Fibroblast of skin of right biceps (primary cell): ENCODE results near the gene FLRT1.

ENCODE experiments used
- DNase-seq: peaks from one replicate; pipeline ENCODE4 v3.0.0-alpha.2; 2013

FLRT1 gene

DNA sequence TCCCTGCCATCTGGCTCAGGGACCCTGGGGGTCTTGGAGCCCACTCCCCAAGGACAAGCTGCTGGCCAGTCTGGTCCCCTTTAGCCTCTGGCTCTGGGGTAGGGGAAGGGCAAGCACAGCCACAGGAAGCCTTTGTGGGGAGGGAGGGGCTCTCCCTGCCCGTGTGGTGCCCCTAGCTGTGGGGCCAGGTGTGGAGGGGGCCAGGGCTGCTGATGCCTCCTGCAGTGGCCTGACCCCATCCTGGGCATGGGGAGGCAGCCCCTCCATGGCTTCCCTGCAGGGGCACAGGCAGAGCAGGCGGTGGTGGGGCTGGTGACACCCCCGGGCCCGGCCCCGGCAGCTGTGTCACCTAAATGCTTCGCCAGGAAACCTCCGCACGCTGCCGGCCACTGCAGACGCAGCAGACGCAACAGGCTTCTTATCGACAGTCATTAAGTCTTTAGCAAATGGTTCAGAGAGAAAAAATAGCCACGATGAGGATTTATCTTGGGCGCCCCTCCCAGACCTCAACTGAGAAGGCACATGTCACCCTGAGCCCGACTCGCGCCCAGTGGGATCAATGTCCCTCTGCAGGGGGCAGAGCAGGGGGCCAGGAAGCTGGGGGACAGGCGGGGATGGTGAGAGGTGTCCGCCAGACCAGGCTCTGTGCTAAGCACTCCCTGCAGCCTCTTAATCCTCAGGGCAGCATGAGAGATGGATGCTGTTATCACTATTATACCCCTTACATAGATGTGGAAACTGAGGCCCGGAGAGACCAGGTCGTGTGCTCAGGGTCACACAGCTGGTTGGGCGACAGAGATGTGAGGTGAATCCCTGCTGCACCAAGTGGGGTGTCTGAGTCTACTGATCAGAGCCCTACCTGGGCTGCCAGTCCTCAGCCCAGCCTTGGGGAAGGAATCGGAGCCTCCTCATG is 33.9 kb downstream of the FLRT1 start:
- no peak for DNase-seq

DNA sequence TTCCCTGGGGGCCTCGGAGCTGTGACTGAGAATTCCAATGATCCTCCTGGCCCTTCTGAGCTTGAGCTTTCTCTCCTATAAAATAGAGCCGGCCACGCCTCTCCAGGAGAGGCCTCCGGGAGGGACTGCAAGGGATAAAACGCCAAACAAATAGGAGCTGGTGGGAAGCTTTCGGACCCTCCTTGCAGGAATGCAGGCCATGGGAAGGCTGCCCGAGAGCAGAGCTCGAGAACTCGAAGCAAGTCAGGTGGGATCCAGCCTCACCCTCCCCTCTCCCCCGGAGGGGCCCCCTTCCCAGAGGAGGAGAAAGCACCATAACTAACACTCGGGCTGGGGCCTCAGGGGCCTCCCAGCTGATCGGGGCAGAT is 34.6 kb downstream of the FLRT1 start:
- DNase-seq = no peak

DNA sequence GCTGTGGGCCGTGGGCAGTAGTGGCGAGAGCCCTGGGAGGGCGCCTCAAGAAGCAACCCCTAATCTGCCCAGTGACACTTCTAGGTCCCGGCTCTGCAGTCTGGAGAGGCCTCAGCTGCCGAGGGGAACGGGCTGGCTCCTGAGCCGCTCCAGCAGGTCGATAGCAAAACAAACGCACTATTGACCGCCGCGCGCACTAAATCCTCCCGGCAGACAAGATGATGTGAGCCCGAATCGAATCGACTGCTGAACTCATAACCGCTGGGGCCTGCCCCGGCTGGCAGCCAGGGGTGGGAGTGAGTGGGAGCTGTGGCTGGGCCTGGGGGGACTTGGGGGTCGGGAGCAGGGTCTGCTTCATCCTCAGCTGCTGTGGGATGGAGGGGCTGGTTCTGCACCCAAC is 36.1 kb downstream of the FLRT1 start:
- no peak for DNase-seq

DNA sequence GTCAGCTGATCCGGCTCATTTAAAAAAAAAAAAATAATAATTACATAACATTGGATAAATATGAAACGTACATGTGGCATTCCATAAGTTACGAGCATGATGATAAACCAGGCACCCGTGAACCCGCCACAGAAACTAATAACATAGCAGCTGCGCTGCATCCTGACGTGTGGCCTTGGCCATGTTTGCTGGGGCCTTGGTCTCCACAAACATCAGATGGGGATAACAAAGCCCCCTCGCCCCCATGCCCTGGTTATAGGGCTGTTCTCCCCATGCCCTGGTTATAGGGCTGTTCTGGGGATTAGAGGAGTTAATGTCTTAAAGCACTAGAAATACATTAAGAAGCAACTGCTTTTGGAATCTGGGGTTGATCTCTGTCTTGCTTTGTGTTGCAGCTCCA is 36.7 kb downstream of the FLRT1 start:
- DNase-seq = no peak

DNA sequence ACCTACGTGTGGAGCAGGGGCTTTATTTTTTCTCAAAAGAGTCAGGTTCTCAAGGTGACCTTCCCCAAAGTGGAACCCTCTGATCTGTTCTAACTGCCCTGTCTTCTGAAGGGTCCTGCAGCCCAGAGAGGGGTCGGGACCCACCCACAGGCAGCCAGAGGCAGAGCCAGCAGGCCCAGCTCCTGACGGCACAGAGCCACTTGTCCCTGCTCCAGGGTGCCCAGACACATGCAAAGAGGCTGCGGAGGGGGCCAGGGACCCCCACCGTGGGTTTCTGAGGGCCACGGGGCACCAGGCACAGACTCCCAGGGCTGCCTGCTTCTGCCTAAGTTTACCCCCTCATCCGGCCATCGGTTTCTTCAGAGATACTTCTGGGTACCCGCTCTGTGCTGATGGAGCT is 37.1 kb downstream of the FLRT1 start:
- no peak for DNase-seq

DNA sequence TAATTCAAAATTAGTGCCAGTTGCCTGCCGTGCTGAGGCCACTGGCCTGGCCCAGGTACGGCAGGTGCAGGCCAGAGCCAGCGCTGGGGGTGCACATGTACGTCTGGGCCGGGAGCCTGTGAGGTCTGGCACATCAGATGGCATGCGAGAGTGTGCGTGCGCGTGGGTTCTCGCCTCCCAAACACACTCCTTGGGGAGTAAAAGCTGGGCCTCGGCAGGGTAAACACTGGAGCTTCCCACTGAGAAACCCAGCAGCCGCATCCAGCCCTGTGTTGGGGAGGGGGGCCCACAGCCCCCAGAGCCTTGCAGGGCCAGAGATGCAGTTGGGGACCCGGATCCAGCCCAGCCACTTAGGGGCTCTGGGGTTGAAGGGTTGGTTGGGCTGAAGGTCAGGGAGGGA is 37.8 kb downstream of the FLRT1 start:
- no peak for DNase-seq

DNA sequence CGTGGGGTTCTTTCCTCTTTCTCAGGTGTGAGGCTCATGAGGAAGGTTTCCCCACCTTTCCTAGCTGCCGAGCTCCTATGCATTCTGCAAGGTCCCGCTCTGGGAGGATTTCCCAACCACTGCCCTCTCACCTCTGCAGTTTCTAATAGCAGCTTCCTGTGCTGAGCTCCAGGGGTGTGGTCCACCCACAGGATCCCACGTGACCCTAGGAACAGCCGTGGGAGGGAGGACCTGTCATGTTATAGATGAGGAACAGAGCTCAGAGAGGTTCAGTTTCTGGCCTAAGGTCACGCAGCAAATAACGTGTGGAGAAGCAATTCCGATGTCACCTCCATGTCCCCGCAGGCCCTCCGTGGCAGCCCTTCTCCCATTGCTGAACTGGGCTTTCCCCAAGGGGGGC is 38.5 kb downstream of the FLRT1 start:
- no peak for DNase-seq

DNA sequence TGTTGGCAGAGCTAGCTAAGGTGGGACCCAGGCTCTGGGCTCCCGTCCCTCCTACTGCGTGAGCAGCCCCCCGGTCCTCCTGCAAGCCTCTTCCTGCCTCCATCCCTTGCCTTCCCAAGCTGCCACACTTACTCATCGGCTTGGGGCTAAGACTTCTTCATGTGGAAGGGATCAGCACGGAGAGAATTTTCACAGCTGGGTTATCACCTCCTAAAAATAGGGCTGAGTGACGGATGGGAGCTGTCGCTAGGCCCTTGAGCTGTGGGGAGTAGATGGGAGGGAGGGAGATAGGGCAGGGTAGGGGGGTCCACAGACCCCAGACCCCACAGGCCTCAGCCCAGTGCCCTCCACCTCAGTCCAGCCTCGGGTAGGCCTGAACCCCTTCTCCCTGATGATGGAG is 41.0 kb downstream of the FLRT1 start:
- DNase-seq = no peak

DNA sequence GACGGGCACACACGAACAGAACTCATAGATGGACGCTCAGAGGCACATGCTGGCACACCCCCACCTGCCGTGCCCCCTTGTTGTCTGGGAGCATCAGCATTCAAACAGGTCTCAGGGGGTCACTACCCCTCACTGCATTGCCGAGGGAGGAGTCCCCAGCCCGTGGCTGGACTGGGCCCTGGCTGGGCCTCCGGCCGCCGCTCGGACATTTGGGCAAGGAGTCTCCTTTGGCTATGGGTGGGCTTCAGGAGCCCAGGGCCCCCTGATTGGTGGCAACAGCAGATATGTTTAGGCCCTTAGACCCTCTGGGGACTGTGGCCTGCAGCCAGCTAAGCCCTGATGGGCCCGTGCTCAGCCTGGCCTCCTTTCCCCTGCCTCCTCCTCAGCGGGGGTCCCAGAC is 41.9 kb downstream of the FLRT1 start:
- no peak for DNase-seq

DNA sequence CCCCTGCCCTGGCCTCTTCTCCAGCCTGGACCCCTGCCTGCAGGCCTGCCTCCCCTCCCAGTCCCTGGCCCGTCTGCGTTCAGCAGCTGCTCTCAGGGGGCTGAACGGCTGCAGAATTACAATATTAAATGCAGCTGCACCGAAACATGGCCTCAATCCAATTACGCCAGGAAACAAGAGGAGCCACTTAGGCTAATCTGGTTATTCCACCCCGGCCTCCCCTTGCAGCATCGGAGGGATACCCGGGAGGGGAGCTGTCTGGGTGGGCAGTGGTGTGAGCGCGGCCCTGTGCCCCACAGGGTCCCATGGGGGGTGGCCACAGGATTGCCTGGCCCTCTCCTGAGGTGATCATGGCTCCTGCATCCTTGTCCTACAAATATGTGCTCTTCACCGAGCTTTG is 42.6 kb downstream of the FLRT1 start:
- no peak for DNase-seq

DNA sequence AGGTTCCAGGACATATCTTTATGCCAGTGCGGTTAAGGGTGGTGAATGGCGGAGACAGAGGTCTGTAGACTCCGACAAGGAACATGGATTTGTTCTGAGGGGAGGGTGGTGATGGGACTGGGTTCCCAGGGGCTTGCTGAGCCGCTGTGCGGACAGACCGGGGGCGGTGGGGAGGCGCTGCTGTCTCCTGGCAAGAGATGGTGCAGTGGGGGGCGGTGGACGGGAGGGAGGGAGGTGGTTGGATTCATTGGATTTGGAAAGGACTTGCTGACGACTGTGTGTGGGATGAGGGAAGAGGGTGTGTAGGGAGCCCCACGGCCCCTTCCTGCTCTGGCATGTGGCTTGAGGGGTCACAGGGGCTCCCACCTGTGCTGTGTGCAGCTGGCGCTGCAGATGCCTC is 43.2 kb downstream of the FLRT1 start:
- no peak for DNase-seq

DNA sequence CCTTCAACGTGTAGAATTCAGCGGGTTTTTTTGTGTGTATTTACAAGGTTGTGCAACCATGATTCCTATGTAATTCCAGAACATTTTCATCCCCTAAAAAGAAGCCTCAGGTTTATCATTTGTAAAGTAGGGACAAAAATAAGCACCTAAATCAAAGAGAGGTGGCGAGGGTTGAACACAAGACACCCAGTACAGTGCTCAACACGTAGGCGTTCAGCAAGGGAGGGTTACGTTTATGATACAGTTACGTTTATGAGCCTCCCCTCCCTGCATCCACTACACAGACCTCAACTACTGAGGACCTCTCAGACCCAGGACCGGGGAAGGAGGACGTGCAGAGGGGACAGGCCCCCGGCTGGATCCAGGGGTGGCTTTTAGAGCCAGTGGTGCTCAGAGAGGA is 44.7 kb downstream of the FLRT1 start:
- no peak for DNase-seq

DNA sequence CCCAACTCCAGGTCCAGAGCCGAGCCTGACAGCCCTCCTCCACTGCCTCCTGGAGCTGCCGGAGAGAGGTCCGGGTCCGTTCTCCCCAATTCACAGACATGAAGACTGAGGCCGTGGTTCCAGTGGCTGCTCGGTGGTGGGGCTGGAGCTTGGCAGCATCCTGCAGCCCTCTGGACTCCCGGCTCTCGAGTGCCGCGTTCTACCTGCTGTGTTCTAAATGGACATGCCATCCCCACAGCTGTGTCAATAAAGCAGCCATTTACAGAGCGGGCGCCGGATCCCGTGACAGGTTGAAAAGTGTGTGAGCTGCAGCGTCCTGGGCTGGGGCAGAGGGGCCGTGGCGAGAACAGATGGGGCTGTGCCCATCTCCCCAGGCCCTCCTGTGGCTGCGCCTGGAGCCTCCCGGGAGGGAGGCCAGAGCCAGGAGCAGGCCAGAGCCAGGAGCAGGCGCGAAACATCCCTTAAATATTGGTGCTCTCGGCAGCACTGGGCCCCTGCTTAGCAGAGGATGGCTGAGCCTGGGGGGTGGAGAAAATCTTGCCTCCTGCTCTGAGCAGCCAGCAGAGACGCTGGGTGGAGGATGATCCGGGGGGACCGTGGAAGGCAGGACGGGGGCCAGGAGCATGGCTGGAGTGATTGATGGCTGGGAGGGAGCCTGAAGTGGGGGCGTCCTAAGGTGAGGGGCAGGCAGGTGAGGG is 46.2 kb downstream of the FLRT1 start:
- no peak for DNase-seq

DNA sequence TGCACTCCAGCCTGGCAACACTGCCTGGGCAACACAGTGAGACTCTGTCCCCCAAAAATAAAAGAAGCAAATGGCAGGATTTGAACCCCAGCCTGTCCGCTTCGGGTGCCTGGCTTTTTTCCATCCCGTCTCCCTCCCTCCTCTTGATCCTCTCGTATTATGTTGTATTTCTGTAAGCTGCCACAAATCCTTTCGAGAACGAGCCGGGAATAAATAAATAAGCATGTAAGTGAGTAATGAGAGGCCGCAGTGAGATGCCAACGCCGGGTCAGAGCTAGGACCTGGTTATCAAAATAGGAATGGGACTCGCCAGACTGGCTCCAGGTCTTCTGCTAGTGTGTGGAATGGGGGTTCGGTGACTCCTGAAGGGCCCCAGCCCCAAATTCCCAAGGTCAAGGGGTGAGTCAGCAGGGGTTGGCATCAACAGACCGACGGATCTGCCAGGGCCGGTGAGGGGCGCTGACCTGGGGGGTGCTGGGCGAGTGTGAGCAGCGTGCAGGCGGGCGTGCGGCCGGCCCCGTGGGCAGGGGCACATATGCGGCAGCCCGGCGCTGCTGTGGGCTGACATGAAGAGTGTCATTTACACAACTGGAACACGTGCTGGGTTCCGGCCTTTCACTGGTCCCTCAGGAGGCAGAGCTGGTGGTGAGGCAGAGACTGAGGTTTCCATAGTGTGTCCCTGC is 47.8 kb downstream of the FLRT1 start:
- DNase-seq = no peak

DNA sequence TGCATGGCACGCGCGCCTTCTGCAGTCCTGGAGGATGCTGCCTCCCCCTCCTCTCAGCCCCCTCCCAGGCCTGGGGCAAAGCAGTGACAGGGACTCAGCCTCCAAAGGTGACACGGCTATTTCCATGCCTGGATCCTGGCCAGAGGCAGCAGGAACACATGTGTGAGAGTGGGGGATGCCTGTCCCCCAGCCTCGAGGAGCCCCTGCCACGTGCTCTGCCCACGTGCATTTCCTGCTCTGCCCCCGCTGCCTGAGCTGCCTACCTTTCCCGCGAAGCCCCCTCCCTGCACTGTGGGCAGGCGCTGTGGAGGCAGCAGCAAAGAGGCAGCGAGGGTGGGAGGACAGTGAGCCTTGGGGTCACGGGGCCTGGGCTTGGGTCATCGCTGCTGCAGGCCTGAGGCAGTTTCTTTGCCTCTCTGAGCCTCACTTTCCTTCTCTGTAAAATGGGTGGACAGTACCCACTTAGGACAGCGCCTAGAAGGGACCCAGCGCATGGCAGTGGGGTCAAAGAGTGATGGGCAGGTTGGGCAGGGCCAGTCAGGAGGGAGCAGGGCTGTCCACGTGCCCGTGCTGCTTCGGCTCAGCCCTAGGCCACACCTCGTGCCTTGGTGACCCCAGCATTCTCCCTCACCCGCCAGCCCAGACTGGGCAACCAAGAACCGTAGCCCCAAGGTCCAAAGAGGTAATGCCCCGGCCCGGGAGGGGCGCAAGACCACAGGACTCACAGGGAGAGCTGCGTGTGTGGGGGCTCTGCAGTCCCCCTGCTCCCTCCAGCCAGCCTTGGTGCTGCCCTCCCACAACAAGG is 48.6 kb downstream of the FLRT1 start:
- DNase-seq = no peak

DNA sequence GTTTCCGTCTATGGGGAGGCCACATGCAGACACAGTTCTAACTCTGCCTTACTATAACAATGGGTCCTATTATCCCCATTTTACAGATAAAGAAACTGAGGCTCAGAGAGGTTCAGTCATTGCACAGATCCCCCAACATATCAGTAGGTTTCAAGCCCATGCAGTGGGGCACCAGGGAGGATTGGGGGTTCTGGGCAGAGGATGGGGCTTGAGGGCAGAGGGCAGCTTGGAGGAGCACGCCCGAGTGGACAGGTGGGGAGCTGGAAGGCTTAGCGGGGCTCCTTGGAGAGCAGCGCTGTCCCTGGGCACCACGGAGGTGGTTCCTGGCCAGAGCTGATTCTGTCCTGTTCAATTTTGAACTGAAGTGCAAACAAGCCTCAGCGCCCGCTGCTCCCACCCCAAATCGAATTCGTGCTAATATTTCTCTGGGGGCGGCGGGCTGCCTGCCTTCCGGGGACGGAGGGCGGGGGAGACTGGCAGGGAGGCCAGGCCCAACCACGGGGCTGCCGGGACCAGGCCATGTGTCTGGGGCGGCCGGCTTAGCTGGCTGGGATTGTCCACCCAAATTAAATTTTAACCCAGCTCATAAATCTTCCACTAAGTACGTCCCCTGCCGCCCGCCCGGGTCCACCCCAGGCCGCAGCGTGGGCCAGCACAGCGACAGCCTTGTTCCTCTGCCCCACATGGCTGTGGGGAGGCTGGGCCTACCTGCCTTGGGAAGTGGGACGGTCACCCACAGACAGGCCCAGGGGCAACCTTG is 49.4 kb downstream of the FLRT1 start:
- DNase-seq = no peak
